ENCODE measurements around the gene PCDHGB3.

DNA sequence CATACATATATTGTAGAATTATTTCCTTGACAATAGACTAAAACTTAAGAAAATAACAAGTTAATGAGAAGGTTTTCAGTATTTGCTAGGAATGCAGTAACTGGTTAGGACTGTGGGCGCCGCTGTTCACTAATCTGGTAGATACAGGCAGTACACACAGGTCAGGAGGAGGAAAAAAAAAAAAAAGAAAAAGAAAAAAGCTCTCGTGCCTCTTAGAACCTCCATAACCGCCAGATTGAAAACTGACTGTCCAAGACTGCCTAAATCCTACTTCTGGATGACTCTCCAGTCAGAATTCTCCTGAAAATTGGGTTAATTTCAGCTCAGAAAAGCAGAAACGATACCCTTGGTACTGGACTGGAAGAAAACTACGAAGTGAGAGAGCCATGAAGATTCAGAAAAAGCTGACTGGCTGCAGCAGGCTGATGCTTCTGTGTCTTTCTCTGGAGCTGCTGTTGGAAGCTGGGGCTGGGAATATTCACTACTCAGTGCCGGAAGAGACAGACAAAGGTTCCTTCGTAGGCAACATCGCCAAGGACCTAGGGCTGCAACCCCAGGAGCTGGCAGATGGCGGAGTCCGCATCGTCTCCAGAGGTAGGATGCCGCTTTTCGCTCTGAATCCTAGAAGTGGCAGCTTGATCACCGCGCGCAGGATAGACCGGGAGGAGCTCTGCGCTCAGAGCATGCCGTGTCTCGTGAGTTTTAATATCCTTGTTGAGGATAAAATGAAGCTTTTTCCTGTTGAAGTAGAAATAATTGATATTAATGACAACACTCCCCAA, 39.6 kb upstream of the PCDHGB3 start, which contains the start of gene PCDHGA1:
- TF ChIP-seq POLR2AphosphoS5 (IDR thresholded peaks at IDR 0.05; ENCODE audit: low read depth, low read length) (no peak), REST (IDR thresholded peaks at IDR 0.05; ENCODE audit: insufficient read depth in 1 of 2, low read depth in 2 of 2, low read length in 1 of 2) (no peak), SIN3A (IDR thresholded peaks at IDR 0.05; ENCODE audit: borderline replicate concordance, insufficient read depth, low read depth, low read length) (no peak), TCF7L2 (IDR thresholded peaks at IDR 0.05; ENCODE audit: low read depth, low read length) (no peak)
- TF ChIP-seq, protein P1, sequence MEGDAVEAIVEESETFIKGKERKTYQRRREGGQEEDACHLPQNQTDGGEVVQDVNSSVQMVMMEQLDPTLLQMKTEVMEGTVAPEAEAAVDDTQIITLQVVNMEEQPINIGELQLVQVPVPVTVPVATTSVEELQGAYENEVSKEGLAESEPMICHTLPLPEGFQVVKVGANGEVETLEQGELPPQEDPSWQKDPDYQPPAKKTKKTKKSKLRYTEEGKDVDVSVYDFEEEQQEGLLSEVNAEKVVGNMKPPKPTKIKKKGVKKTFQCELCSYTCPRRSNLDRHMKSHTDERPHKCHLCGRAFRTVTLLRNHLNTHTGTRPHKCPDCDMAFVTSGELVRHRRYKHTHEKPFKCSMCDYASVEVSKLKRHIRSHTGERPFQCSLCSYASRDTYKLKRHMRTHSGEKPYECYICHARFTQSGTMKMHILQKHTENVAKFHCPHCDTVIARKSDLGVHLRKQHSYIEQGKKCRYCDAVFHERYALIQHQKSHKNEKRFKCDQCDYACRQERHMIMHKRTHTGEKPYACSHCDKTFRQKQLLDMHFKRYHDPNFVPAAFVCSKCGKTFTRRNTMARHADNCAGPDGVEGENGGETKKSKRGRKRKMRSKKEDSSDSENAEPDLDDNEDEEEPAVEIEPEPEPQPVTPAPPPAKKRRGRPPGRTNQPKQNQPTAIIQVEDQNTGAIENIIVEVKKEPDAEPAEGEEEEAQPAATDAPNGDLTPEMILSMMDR (IDR thresholded peaks at IDR 0.05): peak; percentile 77
